Measurements from ENCODE around the gene BPIFA1.

Gene BPIFA1

DNA sequence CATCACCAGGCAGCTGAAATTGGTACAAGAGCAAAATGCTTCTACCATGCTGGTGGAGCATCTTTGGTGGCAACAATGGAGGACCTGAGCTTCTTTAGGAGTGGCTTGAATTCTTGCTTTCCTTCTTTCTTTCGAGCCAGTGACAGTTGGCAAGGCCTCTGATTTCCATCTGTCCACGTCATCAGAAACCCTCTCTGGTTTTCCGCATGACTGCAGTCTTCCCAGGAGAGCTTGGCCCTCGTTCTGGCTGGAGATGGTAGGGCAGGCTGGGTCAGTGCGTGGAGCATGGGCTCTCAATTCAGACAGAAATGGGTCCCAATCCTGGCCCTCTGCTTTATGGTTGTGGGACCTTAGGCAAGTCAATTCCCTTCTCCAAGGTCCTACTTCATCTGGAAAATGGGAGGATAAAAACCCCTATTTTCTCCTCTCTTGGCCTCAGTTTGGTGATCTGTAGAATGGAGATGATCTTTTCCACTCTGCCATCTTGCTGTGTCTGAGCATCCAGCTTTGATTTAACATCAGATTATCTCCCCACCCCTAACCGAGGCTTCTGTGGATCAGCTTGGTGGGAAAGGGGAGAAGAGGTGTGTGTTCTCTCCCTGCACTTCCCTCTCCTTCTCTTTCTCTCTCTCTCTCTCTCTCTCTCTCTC lies 43.6 kb downstream of the BPIFA1 start:
- DNase-seq = no peak

- no peak for DNase-seq
These were observed 44.3 kb downstream of the BPIFA1 start for GRCh38 chr20:33280000-33280680.

GRCh38 chr20:33280775-33281174 lies 45.0 kb downstream of the BPIFA1 start:
- DNase-seq = no peak

- peak; percentile 32 for DNase-seq
These were observed 45.9 kb downstream of the BPIFA1 start for GRCh38 chr20:33281550-33282146.

GRCh38 chr20:33282196-33282934 lies 46.6 kb downstream of the BPIFA1 start:
- no peak for DNase-seq

GRCh38 chr20:33282991-33283555 lies 47.3 kb downstream of the BPIFA1 start, which contains the start of gene BPIFB1:
Gene BPIFB1 (plus strand): TSS chr20:33283214. CDS start chr20:33286074, 2,860 bp downstream.
- DNase-seq = no peak

DNA sequence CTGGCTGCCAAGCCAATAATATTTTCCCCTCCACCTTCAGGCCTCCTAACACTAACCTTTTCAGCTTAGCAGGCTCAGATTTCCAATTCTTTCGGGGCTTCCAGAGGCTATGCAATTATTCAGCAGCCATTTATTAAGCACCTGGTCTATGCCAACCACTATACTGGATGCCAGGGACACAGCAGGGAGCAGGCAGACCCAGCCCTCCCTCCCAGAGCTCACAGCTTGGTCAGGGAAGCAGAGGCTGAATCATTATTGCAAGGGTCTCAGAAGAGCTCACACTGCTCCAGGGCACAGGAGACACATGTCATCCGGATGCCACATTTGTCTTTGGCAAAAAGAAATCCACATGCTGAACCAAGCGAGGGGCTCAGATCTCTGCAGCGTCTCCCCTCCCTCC lies 48.5 kb downstream of the BPIFA1 start:
- DNase-seq = no peak

- DNase-seq = no peak
These were observed 49.1 kb downstream of the BPIFA1 start for GRCh38 chr20:33284937-33285336.

DNA sequence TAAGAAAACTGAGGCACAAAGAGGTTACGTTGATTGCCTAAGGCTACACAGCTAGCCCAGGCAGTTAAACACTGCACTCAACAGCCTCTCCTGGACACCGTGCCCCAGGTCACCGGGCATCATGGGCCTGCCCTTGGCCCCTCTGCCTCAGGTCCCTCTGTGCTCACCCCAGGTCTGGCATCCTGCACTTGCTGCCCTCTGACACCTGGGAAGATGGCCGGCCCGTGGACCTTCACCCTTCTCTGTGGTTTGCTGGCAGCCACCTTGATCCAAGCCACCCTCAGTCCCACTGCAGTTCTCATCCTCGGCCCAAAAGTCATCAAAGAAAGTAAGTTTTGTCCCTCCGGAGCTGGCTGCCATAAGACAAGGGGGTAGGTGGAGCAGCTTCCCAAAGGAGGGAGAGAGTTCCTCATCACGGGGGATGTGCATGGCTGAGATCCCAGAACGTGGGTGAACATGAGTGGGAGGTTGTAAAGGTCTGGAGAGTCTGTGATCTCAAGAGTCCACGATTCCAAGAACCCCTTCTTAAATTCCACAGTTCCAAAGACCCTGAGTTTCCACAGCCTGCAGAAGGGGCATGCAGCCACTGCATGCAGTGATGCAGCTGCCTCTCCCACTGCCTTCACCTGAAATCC lies 50.2 kb downstream of the BPIFA1 start:
- no peak for DNase-seq

DNA sequence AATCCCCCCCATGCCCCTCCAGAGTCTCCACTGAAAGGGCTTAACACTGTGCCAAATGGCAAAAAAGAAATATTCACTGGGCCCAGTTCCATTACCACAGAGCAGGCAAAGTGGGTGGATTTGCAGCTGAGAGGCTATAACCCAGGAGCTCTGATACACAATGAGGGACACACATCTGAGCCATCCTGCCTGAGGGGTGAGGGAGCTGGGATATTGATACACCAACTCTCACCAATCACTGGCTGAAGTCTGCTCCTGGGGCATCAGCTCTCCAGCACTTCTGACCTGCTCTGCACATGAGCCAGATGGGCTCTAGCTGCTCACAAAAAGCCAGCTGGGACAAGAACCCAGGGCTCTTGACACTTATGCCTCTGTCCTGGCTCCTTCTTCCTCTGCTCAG lies 52.1 kb downstream of the BPIFA1 start:
- DNase-seq = no peak

- no peak for DNase-seq
These were observed 55.1 kb downstream of the BPIFA1 start for GRCh38 chr20:33290852-33291251.

- no peak for DNase-seq
These were observed 55.6 kb downstream of the BPIFA1 start for GRCh38 chr20:33291416-33291815.

GRCh38 chr20:33291830-33292355 lies 56.1 kb downstream of the BPIFA1 start:
- no peak for DNase-seq

Data from right hindlimb (tissue), 1 donor.